NCI-H1092 treated with DMSO at 0.1 percent for 48 hours (cell line): ENCODE data around the gene ZNF544.

Experiments
- DNase-seq: peaks from one replicate; lab custom pipeline; 2025; lab: John Stamatoyannopoulos, UW

Gene ZNF544

DNA sequence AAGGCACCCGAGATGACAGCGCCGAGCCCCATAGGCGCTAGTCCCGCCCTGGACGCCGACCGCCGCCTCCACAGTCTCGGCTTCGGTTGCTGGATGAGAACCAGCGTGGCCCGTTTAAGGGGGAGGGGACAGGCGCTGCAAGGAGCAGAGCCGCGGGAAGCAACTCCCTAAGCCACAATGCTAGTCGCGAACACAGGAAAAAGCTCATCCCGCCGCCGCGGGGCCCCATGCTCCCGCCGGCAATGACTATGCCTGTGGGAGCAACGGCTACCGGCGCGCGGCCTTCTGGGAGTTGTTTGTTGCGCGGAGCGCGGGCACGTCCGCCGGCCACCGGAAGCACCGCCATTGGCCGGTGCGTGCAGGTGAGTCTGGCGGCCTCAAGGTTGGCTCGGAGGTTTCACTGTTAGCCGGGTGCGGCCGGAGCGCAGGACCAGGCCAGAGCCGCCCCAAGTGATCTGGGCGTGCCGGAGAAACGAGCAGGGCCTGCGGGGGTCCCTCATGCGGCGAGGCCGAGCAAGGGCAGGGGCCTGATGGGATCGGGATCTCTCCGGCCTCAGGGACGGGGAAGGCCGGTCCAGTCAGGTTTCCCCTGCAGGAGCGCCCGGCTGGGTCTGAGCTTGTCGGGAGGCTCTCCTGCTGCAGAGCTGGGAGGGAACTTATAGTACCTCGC is at the start of gene ZNF544:
TSS of gene ZNF544 (plus strand) at position 330 of the 670 bp plus-strand sequence. CDS start 15,110 bp downstream, outside the sequence.
- peak; percentile 58 for DNase-seq

DNA sequence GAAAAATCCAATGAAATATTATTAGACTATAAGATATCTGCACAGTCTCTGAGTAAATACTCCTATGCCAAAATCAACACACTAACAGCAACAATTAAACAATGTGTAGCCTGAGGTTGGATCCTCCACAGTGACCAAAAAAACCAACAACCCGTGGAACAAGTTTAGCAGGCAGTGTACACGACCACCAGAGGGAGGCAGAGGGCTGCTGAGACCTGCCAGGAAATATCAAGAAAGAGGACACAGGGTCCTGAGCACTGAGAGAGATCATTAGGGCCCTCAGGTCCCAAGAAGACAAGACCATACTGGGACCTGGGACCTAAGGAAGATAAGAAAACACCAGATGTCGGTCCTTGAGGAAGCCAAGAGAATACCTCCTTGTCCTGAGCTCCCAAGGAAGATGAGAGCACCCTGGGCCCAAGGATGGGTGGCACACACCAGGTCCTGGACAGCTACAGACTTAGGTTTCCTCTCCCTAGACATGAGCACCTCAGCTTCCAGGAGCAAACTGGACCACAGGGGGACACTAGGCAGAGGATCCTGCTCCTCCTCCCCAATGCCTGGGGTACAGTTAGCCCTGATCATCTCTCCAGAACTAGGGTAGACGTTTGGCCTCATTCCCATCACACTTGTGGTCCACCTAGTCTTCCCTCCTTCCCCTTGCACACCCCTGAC is 46.7 kb upstream of the ZNF544 start:
- peak; percentile 2 for DNase-seq

DNA sequence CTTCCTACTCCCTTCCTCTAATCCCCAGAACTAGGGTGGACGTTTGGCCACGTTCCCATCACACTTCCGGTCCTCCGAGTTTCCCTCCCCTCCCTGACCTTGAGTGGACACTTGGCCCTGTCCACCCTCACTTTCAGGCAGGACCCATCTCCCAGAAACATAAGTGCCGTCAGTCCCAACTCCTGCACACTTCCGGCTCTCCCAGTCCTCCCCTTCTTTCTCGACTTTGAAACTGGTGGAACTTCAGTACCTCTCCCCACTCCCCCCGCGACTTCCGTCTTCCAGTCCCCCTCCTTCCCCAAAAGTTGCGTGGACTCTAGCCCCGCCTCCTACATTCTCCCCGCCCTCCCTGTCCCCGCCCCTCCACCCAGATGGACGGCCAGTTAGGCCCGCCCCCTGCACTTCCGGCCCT is 46.1 kb upstream of the ZNF544 start:
- no peak for DNase-seq

DNA sequence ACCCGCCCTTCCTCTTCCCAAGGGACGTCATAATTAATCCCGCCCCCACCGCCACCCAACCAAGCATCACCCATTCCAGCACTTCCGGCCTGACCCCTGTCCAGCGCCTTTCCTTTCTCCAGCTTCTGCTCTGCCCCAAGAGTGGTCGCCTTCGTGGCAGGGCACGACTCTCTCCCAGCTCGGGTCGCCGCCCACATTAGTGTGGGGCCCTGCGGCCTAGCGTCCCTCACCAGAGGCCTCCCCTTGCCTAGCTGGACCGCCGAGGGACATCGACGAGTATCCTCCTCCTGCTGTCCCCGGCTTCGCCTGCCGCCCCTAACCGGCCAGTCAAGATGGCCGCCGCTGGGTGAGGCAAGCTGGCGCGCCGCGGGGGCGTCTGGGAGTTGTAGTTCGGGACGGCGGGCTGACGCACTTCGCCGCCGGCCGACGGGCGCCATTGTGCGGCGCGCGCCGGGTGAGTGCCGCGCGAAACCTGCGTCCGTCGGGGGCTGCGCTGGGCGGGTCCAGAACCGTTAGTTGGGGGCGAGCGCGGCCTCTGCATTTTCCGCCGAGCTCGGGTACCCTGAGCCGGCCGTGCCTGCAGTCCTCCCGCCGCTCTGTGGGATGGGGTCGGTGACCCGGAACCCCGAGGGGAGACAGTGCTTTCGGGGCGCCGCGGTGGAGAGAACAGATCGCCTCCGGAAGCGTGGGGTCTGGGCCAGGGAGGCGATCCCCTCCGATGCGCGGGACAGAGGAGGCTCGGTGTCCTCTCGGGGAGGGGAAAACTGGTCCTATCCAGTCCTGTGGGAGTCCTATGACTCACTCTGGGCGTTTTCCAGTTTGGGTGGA is 45.5 kb upstream of the ZNF544 start, which contains the start of gene ZNF274:
TSS of gene ZNF274 (plus strand) at position 73 of the 828 bp plus-strand sequence. CDS start 905 bp downstream, outside the sequence.
- DNase-seq = peak; percentile 81

DNA sequence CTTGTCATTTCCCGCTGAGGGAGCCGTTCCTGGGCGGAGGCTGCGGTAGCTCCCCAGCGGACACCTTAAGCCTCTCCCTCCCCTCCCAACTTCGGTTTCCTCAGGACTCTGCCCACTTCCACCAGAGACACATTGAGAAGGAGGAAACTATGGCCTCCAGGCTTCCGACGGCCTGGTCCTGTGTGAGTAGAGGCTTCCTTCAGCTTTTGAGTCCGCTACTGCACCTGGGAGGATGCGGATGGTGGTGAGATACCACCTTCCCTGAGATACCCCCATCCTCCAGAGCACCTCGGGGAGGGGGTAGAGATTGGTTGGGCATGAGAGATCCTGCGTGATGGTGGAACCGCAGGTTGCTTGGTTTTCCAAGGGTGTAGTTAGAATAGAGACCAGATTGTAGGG is 44.9 kb upstream of the ZNF544 start:
- no peak for DNase-seq

DNA sequence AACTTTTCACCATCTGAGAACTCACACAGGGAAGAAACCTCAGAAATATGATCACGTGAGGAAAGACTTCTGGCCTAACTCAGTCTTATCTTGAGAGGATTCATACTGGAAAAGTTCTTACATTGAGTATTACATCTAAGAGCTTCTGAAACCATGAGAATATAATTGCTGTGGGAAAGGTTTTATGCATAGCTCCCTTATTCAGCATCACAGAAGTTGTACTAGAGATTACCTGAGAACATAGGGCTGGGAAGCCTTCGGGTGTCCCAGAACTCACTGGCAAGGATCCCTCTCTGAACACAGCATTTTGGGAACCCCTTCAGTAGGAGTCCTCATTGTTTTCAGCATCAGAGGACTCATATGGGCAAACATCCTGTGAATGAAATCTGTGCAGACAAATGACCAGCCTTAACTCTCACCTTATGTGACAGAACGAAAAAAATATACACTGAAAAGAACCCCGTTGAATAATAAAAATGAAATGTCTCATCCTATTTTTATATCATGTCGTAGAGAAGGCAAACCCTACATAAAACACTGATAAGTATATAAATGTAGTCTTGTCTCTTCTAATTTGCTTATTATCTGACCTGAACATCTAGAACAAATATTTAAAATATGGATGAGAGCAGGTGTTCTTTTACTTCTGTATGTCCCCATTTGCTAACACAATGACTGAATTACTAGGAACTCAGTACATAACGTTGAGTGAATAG is 31.7 kb upstream of the ZNF544 start:
- DNase-seq = no peak

DNA sequence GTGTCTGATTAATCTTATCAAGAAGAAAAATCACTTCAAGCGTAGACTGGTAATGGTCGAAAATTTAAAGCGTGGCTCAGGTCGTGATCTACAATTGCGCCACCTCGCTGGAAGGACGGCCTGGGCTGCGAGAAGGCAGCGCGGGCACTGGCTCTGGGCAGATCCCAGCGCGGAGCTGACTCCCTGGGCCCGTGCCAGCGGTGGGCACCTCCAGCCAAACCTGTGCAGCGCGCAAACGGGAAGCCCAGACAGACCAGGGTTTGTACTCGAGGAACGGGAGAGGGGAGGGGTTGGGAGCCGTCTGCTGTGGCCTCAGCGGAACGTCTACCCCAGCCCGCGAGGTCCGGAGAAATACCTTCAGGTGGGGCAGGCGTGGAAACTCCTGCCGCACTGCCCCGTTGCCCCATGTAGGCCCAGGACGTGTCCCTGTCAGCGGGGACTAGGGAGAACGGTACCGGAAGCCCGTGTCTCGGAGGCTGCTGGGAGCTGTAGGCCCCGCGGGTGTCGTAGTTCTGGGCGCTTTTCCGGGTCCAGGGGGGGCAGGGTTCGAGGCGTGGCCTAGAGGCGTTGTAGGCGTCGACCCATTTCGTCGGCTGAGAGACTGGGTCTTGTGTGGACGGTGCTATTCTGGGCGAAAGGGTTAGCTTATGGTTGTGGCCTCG is 24.8 kb upstream of the ZNF544 start:
- DNase-seq = no peak

DNA sequence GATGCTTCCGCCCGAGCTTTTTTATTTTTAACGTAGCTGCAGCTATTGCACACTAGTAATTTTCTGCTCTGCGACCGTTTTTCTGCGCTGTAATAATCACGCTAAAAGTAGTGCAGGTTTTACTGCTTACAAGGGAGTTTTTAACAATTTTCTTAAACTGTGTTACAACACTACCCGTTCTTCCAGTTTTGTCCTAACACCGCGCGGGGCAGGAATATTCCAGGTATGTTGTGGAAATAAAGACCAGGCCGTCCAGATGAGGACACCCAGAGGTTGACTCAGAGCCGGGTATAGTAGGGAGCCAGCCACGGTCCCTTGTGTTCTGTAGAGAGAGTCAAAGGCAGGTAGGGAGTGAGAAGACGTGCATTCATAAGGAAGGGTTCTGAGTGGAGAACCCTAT is 24.1 kb upstream of the ZNF544 start:
- no peak for DNase-seq

DNA sequence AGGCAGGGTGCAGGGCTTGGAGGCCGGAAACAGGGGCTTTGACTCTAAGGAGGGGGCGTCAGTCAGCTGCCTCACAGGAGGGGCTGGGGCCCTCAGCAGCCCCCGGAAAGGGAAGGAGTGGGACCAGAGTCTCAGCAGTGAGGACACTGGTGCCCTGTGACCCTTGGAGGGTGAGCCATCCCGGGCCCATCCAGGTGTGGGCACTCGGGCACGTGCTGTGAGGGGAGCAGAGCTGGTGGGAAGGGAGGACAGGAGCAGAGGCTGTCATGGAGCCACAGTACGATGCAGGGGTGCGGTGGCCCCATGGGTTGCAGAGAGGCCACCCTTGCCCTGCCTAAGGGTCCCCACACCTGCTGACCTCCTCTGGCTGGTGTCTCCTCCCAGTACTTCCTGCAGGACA is 19.1 kb upstream of the ZNF544 start:
- DNase-seq = no peak

DNA sequence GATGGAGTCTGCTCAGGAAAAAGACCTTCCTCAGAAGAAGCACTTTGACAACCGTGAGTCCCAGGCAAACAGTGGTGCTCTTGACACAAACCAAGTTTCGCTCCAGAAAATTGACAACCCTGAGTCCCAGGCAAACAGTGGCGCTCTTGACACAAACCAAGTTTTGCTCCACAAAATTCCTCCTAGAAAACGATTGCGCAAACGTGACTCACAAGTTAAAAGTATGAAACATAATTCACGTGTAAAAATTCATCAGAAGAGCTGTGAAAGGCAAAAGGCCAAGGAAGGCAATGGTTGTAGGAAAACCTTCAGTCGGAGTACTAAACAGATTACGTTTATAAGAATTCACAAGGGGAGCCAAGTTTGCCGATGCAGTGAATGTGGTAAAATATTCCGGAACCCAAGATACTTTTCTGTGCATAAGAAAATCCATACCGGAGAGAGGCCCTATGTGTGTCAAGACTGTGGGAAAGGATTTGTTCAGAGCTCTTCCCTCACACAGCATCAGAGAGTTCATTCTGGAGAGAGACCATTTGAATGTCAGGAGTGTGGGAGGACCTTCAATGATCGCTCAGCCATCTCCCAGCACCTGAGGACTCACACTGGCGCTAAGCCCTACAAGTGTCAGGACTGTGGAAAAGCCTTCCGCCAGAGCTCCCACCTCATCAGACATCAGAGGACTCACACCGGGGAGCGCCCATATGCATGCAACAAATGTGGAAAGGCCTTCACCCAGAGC is 16.2 kb upstream of the ZNF544 start:
- DNase-seq = no peak

DNA sequence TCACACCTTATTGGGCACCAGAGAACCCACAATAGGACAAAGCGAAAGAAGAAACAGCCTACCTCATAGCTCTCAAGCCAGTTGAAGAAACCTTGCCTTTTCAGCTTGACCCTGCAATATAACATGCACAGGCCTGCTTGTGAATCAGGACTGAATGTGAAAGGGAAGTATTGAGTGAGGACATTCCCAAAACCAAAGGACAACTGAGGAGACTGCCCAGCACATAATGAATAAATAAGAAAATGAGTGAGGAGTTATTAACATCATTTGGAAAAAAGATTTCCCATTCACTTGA is 15.7 kb upstream of the ZNF544 start:
- DNase-seq = no peak

DNA sequence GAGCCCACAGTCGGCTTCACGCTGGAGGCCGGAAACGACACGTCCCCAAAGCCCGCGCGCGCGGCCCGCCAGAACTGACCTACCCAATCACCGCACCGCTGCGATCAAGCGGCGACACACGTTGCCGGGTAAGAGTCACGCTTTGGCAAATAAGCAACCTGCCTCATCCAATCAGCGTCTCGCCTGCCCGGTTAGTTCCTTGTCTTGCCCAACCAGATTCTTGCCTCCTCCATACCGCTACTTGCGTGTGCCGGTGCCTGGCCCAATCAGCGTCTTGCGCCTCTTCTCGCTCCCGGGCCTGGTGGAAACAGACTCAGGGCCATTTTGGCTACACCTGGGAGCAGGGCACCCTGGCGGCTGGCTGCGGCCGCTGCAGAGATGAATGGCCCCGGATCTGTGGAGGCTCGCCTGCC is 11.6 kb upstream of the ZNF544 start:
- no peak for DNase-seq

DNA sequence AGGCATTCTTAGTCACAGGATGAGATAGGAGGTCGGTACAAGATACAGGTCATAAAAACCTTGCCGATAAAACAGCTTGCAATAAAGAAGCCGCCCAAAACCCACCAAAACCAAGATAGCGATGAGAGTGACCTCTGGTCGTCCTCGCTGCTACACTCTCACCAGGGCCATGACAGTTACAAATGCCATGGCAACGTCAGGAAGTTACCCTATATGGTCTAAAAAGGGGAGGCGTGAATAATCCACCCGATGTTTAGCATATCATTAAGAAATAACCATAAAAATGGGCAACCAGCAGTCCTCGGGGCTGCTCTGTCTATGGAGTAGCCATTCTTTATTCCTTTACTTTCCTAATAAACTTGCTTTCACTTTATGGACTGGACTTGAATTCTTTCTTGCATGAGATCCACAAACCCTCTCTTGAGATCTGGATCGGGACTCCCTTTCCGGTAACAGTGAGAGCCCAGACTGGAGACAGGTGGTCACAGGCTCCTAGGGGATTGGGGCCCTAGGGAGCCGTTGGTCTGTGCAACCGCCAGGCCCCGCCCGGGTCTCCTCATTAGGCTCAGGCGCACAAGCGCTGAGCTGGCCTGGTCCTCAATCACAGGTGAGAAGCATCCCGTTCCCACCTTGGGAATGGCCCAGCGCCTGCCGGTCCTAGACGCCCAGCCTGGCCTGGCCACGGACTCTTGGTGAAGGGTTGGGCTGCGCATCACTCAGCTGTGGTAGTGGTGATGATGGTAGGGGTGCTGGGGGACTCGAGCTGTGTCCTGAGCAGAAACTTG is 10.9 kb upstream of the ZNF544 start:
- DNase-seq = no peak

DNA sequence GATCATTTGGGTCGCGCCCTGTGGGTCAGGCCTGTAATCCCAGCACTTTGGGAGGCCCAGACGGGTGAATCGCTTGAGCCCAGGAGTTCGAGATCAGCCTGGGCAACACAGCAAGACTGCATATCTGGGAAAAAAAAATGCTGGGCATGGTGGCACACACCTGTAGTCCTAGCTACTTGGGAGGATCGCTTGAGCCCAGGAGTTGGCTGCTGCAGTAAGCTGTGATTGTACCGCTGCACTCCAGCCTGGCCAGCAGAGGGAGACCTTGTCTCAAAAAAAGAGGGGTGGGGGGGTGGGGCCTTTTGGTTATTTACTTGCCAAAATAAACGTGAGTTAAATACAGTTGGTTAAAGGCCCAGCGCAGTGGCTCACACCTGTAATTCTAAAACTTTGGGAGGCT is 9.8 kb upstream of the ZNF544 start:
- DNase-seq = no peak

DNA sequence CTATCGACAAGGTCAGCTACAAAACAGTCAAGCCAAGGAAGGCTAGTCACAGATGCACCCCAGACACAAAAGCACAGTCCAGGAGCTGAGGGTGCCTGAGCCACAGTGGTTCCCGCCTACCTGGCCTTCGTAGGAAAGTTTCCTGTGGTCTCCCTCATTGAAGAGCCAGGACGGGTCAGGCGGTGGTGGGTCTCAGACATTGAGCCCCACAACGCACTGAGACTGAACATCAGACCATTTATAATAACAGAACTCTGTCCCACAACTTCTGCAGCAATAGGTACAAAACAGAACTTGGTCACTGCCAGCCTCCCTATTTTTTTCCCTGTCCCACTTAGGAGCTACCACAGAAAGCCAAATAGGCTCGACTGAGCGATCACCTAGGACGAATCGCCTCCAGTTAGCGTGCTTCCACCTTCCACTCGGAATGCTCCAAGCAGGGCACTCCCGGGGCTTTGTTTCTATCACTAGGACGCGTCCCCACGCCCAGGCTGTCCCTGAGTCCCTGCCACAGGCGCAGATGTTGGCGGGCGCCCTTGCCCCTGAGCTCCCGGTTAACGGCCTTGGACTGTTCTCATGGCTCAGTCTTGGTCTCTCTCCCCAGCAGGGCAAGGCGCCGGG is 640 bp upstream of the ZNF544 start:
- peak; percentile 45 for DNase-seq

DNA sequence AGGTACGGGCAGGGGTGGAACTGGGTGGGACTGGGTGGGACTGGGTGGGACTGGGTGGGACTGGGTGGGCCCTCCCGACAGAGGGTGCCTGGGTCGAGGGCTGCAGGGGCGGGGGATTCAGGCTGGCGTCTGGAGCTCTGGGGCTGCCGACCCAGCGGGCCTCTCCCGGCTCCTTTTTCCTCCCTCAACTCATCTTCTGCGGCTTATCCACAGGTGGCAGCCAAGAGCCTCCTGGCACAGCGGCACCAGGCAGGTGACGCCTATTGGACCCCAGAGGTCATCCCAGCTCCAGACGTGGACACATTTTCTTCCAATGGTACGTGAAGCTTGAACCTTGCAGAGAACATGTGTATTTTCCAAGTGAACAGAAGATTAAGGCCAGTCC is 533 bp downstream of the ZNF544 start:
- DNase-seq = no peak

DNA sequence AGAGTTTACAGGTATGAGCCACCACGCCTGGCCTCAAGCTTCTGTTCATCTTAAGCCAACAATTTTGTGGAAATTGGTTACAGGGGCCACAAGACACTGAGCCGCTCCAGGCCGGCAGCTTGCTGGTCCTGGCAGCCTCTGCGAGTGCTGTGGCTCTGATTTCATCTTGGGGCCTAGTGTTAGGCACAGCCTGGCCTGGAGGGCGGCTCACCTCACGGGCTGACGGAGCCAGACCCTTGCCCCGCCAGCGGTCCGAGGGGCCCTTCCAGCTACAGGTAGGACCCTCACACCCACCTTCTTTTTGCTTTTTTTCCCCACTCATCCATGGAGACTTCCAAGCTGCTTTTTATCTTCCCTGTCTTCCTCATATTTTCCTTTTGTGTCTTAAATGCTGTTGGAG is 8.6 kb downstream of the ZNF544 start:
- DNase-seq = no peak

DNA sequence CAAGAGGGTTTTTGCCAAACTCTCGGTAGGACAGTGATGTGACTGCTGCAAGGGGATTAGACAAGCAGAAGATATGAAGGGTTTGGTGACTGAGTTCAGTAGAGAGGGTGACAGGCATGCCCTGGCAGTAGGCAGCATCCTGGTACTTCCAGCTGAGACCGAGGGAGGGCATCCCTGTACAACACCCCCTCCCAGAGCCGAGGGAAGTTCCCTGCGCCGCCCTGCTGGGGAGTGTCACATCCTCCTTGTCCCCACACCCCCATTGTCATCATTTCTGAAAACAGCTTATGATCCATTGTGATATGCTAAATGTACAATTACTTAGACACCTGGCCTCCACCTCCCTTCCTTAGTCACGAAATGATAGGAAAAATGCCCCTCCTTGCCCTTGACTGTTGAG is 14.6 kb downstream of the ZNF544 start:
- no peak for DNase-seq

DNA sequence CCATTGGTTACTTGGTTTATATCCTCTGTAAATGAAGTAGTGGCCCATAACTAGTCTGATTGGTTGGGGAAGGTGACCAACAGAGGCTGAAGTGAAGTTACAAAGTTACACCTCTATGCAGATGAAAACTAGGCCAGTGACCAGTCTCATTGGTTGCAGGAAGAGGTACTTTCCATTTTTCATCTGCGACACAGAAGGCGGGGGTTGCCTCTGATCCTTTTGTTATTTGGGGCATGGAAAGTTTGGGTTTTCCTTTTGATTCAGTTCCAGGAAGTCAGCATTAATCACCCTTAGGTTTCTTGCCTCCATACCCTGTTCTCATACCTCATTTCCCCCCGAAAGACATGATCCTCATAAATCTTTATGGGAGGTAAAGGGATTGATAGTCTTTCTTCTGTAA is 20.2 kb downstream of the ZNF544 start:
- no peak for DNase-seq

DNA sequence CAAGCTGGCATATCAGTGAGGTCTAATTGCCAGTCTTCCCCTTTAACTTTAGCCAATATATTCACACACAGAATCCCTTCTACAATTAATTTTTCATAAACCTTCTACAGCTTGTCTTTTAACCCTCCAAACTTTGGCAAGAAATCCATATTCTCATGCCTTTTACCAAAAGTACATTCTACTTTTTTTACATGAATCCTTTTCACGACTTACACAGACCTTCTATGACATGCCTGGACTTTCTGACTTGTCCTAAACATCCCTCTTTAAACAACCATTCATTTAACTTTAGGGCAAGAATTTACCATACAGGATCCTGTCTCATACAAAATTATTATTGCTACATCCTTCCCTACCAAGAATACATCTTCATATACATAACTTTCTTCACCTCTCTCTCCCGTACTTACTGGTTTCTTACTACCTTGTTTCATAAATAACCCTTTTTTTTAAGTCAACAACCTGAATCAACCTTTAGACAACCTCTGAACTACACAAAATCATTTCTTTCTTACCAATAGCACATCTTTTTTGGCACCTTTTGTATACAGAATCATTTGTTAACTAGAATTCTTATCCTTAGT is 23.5 kb downstream of the ZNF544 start:
- no peak for DNase-seq
